B cell (primary cell): ENCODE data around the gene SFTPD. TPM values are rescaled to one million over a fixed set of nuclear protein-coding genes. Genes with fewer than 3 reads are reported as not detected.
A peak's percentile ranks its signal among the peaks of the same experiment; 100 is the strongest.

Experiments used
- ATAC-seq: fragments of 200-7000 bp; cut with Tn5 transposase; one replicate; pipeline ENCODE4 v1.10.0; 2021; ENCODE audit warnings: low read depth, mild to moderate bottlenecking, moderate number of reproducible peaks, moderate library complexity
- CTCF ChIA-PET: fragments of 350-600 bp; sonication (Branson Sonifier 250); formaldehyde crosslinking; loops from one replicate; lab custom pipeline; 2021; ENCODE audit warnings: antibody characterized with exemption, inconsistent platforms; lab: Charles Lee
- POLR2A ChIA-PET: fragments of 350-600 bp; sonication (Branson Sonifier 250); formaldehyde crosslinking; loops from one replicate; lab custom pipeline; 2021; ENCODE audit warnings: antibody characterized with exemption; lab: Charles Lee
- DNase-seq: peaks from one replicate; pipeline ENCODE4 v3.0.0; 2013
- H2AFZ ChIP-seq: 2 replicates; pipeline ENCODE4 v1.6.1; 2012; ENCODE audit warnings: mild to moderate bottlenecking, low read depth, low read length; ENCODE audit not compliant: insufficient read depth, poor library complexity, severe bottlenecking
- H3K27ac ChIP-seq, 2 donors: 1 replicate in 1 of 2; 2 replicates in 1 of 2; pipeline ENCODE4 v1.5.1; 2012 to 2013; ENCODE audit warnings: low read length in 2 of 2, mild to moderate bottlenecking in 2 of 2, moderate library complexity in 1 of 2
- H3K27me3 ChIP-seq, 4 experiments: fragments of 200-600 bp in 1 of 4; sonication (generic) in 1 of 4; replicated peaks in 1 of 4; 1 replicate in 2 of 4; 2 replicates in 2 of 4; pipeline versions ENCODE4 v1.6.1 to v1.7.0; 2013 to 2016; ENCODE audit warnings: low read length in 3 of 4, mild to moderate bottlenecking in 2 of 4, mixed read lengths in 1 of 4, moderate library complexity in 1 of 4; ENCODE audit not compliant: insufficient read depth in 4 of 4, control insufficient read depth in 3 of 4; ENCODE audit errors: control extremely low read depth in 1 of 4
- H3K36me3 ChIP-seq, 2 experiments: replicated peaks in 1 of 2; 1 replicate in 1 of 2; 2 replicates in 1 of 2; pipeline versions ENCODE4 v1.6.1 to v1.7.1; 2013; ENCODE audit warnings: low read length in 1 of 2; ENCODE audit not compliant: insufficient read depth in 2 of 2, control insufficient read depth in 1 of 2; ENCODE audit errors: control extremely low read depth in 1 of 2, extremely low read depth in 1 of 2
- H3K4me1 ChIP-seq, 2 donors: fragments of 200-600 bp in 1 of 2; sonication (generic) in 1 of 2; 1 replicate in 1 of 2; 2 replicates in 1 of 2; pipeline versions ENCODE4 v1.5.1 to v1.6.1; 2013 to 2017; ENCODE audit warnings: low read length in 2 of 2; ENCODE audit not compliant: control insufficient read depth in 2 of 2, insufficient read depth in 2 of 2
- H3K4me2 ChIP-seq: replicated peaks from 2 replicates; pipeline ENCODE3; 2012; ENCODE audit warnings: mild to moderate bottlenecking, low read depth, low read length; ENCODE audit not compliant: poor library complexity, severe bottlenecking
- H3K4me3 ChIP-seq, 5 experiments: fragments of 200-600 bp in 1 of 5; sonication (generic) in 1 of 5; 1 replicate in 3 of 5; 2 replicates in 2 of 5; pipeline versions ENCODE4 v1.5.1 to v1.7.0; 2011 to 2016; ENCODE audit warnings: low read length in 4 of 5, mild to moderate bottlenecking in 4 of 5, low read depth in 2 of 5, control low read depth in 1 of 5, moderate library complexity in 1 of 5; ENCODE audit not compliant: insufficient read depth in 1 of 5; ENCODE audit errors: control extremely low read depth in 1 of 5, extremely low read depth in 1 of 5
- H3K79me2 ChIP-seq: fragments of 200-600 bp; sonication (generic); one replicate; pipeline ENCODE4 v1.6.0; 2016; ENCODE audit warnings: low read length; ENCODE audit not compliant: control insufficient read depth, insufficient read depth
- H3K9ac ChIP-seq: fragments of 200-600 bp; sonication (generic); 2 replicates; pipeline ENCODE4 v1.6.1; 2017; ENCODE audit warnings: mild to moderate bottlenecking, low read length, moderate library complexity
- H3K9me3 ChIP-seq, 3 donors: one replicate each; pipeline versions ENCODE4 v1.6.1 to v1.7.1; 2013; ENCODE audit warnings: low read length in 2 of 3; ENCODE audit not compliant: control insufficient read depth in 2 of 3, insufficient read depth in 1 of 3; ENCODE audit errors: control extremely low read depth in 1 of 3
- H4K20me1 ChIP-seq: 2 replicates; pipeline ENCODE4 v1.6.0; 2012; ENCODE audit warnings: mild to moderate bottlenecking, low read length; ENCODE audit not compliant: insufficient read depth, control insufficient read depth, poor library complexity, severe bottlenecking
- H3K27ac Mint-ChIP-seq: one replicate; pipeline ENCODE4 v1.8.0; 2021; ENCODE audit warnings: mixed read lengths
- H3K27me3 Mint-ChIP-seq: one replicate; pipeline ENCODE4 v1.8.0; 2021; ENCODE audit warnings: mixed read lengths
- H3K4me1 Mint-ChIP-seq: one replicate; pipeline ENCODE4 v1.8.0; 2021; ENCODE audit warnings: mixed read lengths
- H3K4me3 Mint-ChIP-seq: one replicate; pipeline ENCODE4 v1.8.0; 2021; ENCODE audit warnings: mixed read lengths
- H3K9me3 Mint-ChIP-seq: one replicate; pipeline ENCODE4 v1.8.0; 2022; ENCODE audit warnings: mixed read lengths; ENCODE audit not compliant: insufficient read depth
- CTCF ChIP-seq: fragments of 200-600 bp; IDR thresholded peaks from one replicate; pipeline ENCODE4 v1.8.0; 2022; ENCODE audit warnings: antibody characterized with exemption, mild to moderate bottlenecking
- EZH2 ChIP-seq: IDR thresholded peaks from 2 replicates; pipeline ENCODE4 v1.6.1; 2012; ENCODE audit warnings: borderline replicate concordance, low read depth, mild to moderate bottlenecking, moderate library complexity, low read length; ENCODE audit not compliant: insufficient read depth, poor library complexity, severe bottlenecking
- WGBS: methylation state at CpG from one replicate; pipeline ENCODE4 v1.1.5; 2013; ENCODE audit warnings: missing lambda C conversion rate; ENCODE audit not compliant: insufficient coverage; 5-methylcytosine and 5-hydroxymethylcytosine counted together
- intact Hi-C: fragments of 100-400 bp; cut with micrococcal nuclease; formaldehyde crosslinking; loops from one replicate; pipeline ENCODE4 v1.10.0; 2022
- polyA plus RNA-seq: library from polyadenylated mRNA; depleted of rRNA; stranded (reverse); fragments of >200 nt; gene quantifications from 2 replicates; pipeline ENCODE4 v1.2.3, GENCODE V29; 2012
- total RNA-seq, 2 donors: library from RNA; stranded (reverse); fragments of 120-200 nt in 1 of 2; gene quantifications; 1 replicate in 1 of 2; 2 replicates in 1 of 2; pipeline versions ENCODE4 v1.2.3 to v1.2.4, GENCODE V29; 2013 to 2022

SFTPD gene
- total and polyA plus RNA-seq, 2 donors (not counting 1 experiment from before 2014, with no cell fraction given): 0.24 to 0.59 TPM

- WGBS: 85% methylated on average over 2 of the region's 4 CpGs
- Histone ChIP-seq H3K36me3 (no peaks in the 10 kb centered on the region), H3K4me2 (no peak overlapping the region), H4K20me1 (no peaks in the 10 kb centered on the region), H3K9ac (no peak overlapping the region), H2AFZ (no peak overlapping the region), H3K4me1 (peaks cover 0 to 5% of the 10 kb centered on the region in 2 donors), H3K79me2 (no peaks in the 10 kb centered on the region), H3K27ac (no peak overlapping the region), H3K4me3 (no peak overlapping the region), H3K27me3 (peaks cover 0 to 7% (median 1%) of the 10 kb centered on the region in 4 experiments), H3K9me3 (peaks cover 0 to 13% (median 8%) of the 10 kb centered on the region in 3 donors)
- CTCF ChIA-PET: interaction anchor here (1.0 kb wide), 1 partner anchor 117 kb away, joined by 5 read pairs; no protein-coding TSS in a partner anchor
- peaks cover 29% of the 10 kb centered on the region for H3K27me3 Mint-ChIP-seq
- intact Hi-C loops: loop anchor here (10.0 kb wide), 1 partner anchor 1625 kb away; no protein-coding TSS in a partner anchor
- H3K4me3 Mint-ChIP-seq: no peak overlapping the region
- peaks cover 7% of the 10 kb centered on the region for H3K4me1 Mint-ChIP-seq
- DNase-seq (no peak), ATAC-seq (no peak)
- H3K9me3 Mint-ChIP-seq: peaks cover 5% of the 10 kb centered on the region
- POLR2A ChIA-PET: no interaction called here
- H3K27ac Mint-ChIP-seq: no peak overlapping the region
- TF ChIP-seq EZH2 (no peak), CTCF (no peak)
These were observed 18.6 kb downstream of the SFTPD start for GRCh38 chr10:79930267-79930666.

- Histone ChIP-seq H3K79me2 (no peaks in the 10 kb centered on the region), H3K9me3 (peaks cover 0 to 13% (median 8%) of the 10 kb centered on the region in 3 donors), H3K9ac (no peak overlapping the region), H3K36me3 (no peaks in the 10 kb centered on the region), H3K27me3 (peaks cover 0 to 7% (median 1%) of the 10 kb centered on the region in 4 experiments), H3K4me2 (no peak overlapping the region), H4K20me1 (no peaks in the 10 kb centered on the region), H3K4me3 (no peak overlapping the region), H3K4me1 (peaks cover 0 to 5% of the 10 kb centered on the region in 2 donors), H3K27ac (no peak overlapping the region), H2AFZ (peak overlapping the region; percentile 4)
- ATAC-seq: peak; percentile 51
- CTCF ChIA-PET: interaction anchor here (0.8 to 1.6 kb wide), 5 partner anchors 8 to 366 kb away, joined by 3 to 5 read pairs (median 3); no protein-coding TSS in a partner anchor
- intact Hi-C loops: no loop called here
- no peak overlapping the region for H3K27ac Mint-ChIP-seq
- 19% methylated on average over 14 of the region's 14 CpGs for WGBS
- H3K27me3 Mint-ChIP-seq: peaks cover 29% of the 10 kb centered on the region
- POLR2A ChIA-PET: no interaction called here
- peaks cover 5% of the 10 kb centered on the region for H3K9me3 Mint-ChIP-seq
- TF ChIP-seq EZH2 (no peak), CTCF (peak; percentile 51)
- peak; percentile 64 for DNase-seq
- peaks cover 5% of the 10 kb centered on the region for H3K4me1 Mint-ChIP-seq
- H3K4me3 Mint-ChIP-seq: no peak overlapping the region
These were observed 19.4 kb downstream of the SFTPD start for GRCh38 chr10:79929409-79929904.
